ENCODE data around the gene SLC25A33. TPM values are rescaled to one million over a fixed set of nuclear protein-coding genes. Genes with fewer than 3 reads are reported as not detected.
A peak's percentile ranks its signal among the peaks of the same experiment; 100 is the strongest.

Gene SLC25A33
- total and polyA plus RNA-seq, 2 donors (not counting 1 experiment from before 2014, with no cell fraction given): 2.3 to 5.0 TPM

DNA sequence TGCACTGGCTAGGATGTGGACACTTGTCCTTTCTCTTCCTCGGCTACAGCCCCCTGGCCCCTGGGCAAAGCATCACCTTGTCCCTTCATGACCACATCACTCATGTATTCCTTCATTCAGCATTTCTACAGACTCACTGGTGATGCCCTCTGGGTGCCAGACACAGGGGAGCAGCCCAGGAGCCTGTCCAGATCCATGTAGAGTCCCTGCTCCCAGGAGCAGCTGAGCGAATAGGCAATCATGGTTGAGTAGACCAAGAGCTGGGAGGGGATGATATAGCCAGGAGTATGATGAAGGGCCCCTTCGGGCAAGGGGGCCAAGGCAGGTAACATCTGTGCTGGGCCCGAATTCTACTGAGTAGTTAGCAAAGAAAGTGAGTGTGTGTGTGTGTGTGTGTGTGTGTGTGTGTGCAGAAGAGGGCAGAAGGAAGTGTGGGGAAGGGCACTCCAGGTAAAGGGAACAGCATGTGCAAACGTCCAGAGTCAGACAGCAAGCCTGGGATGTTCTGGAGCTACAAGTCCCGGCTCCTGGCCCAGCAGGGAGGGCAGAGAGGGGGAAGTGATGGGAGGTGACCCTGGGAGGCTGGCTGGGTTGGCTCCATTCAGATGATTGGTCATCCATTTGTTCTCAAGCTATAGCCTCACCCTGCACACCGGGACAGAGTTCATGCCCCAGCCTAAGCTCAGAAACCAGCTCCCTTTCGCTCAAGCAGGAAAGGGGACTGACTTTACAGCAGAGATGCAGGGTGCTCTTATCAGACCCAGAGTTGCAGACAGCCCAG, 91.3 kb downstream of the SLC25A33 start:
- H3K9ac ChIP-seq (ENCODE audit: low read length): peak overlapping the region; percentile 84
- H2AFZ ChIP-seq (ENCODE audit: insufficient read depth, low read depth, low read length, poor library complexity, severe bottlenecking): peak overlapping the region; percentile 67
- intact Hi-C loops (cut with micrococcal nuclease): no loop called here
- Mint-ChIP-seq H3K27me3 (no peaks in the 10 kb centered on the region), H3K4me3 (peak overlapping the region; percentile 86), H3K4me1 (peaks cover 70% of the 10 kb centered on the region), H3K27ac (peak overlapping the region; percentile 97), H3K9me3 (ENCODE audit: insufficient read depth) (no peaks in the 10 kb centered on the region)
- POLR2A ChIA-PET: interaction anchor here (0.5 to 6.9 kb wide), 7 partner anchors 15 to 873 kb away, joined by 3 to 251 read pairs (median 4); partner anchors contain the start of gene PIK3CD
- TF ChIP-seq EZH2 (IDR thresholded peaks at IDR 0.05; ENCODE audit: borderline replicate concordance, insufficient read depth, low read depth, low read length, poor library complexity, severe bottlenecking): no peak
- TF ChIP-seq, protein P1, sequence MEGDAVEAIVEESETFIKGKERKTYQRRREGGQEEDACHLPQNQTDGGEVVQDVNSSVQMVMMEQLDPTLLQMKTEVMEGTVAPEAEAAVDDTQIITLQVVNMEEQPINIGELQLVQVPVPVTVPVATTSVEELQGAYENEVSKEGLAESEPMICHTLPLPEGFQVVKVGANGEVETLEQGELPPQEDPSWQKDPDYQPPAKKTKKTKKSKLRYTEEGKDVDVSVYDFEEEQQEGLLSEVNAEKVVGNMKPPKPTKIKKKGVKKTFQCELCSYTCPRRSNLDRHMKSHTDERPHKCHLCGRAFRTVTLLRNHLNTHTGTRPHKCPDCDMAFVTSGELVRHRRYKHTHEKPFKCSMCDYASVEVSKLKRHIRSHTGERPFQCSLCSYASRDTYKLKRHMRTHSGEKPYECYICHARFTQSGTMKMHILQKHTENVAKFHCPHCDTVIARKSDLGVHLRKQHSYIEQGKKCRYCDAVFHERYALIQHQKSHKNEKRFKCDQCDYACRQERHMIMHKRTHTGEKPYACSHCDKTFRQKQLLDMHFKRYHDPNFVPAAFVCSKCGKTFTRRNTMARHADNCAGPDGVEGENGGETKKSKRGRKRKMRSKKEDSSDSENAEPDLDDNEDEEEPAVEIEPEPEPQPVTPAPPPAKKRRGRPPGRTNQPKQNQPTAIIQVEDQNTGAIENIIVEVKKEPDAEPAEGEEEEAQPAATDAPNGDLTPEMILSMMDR (IDR thresholded peaks at IDR 0.05): no peak
- ATAC-seq (ENCODE audit: low read depth): no peak
- H3K9me3 ChIP-seq (ENCODE audit: control extremely low read depth in 1 of 3, control insufficient read depth in 2 of 3, insufficient read depth in 1 of 3, low read length in 2 of 3): no peaks in the 10 kb centered on the region
- peaks cover 34 to 61% of the 10 kb centered on the region in 2 donors for H3K4me1 ChIP-seq (ENCODE audit: control insufficient read depth in 2 of 2, insufficient read depth in 2 of 2, low read length in 2 of 2)
- peak overlapping the region; percentile 51 to 85 (median 70) for H3K4me3 ChIP-seq (ENCODE audit: control extremely low read depth in 1 of 5, extremely low read depth in 1 of 5, insufficient read depth in 1 of 5, low read depth in 2 of 5, low read length in 4 of 5)
- CTCF ChIA-PET: interaction anchor here (0.6 to 8.8 kb wide), 10 partner anchors 13 to 244 kb away, joined by 3 to 231 read pairs (median 68); partner anchors contain the start of gene PIK3CD
- peak; percentile 73 for DNase-seq
- H3K36me3 ChIP-seq (replicated peaks in 1 of 2; ENCODE audit: control extremely low read depth in 1 of 2, control insufficient read depth in 1 of 2, extremely low read depth in 1 of 2, insufficient read depth in 2 of 2, low read length in 1 of 2): peaks cover 0 to 14% of the 10 kb centered on the region in 2 experiments
- H3K79me2 ChIP-seq (ENCODE audit: control insufficient read depth, insufficient read depth, low read length): peaks cover 68% of the 10 kb centered on the region
- H3K4me2 ChIP-seq (replicated peaks; ENCODE audit: low read depth, low read length, poor library complexity, severe bottlenecking): peak overlapping the region; percentile 96
- no peaks in the 10 kb centered on the region for H3K27me3 ChIP-seq (replicated peaks in 1 of 4; ENCODE audit: control extremely low read depth in 1 of 4, control insufficient read depth in 3 of 4, insufficient read depth in 4 of 4, low read length in 3 of 4)
- 31% methylated on average over 8 of the region's 8 CpGs for WGBS (ENCODE audit: insufficient coverage)
- H3K27ac ChIP-seq (ENCODE audit: low read length in 2 of 2): peak overlapping the region; percentile 79 to 88
- H4K20me1 ChIP-seq (ENCODE audit: control insufficient read depth, insufficient read depth, low read length, poor library complexity, severe bottlenecking): no peaks in the 10 kb centered on the region

DNA sequence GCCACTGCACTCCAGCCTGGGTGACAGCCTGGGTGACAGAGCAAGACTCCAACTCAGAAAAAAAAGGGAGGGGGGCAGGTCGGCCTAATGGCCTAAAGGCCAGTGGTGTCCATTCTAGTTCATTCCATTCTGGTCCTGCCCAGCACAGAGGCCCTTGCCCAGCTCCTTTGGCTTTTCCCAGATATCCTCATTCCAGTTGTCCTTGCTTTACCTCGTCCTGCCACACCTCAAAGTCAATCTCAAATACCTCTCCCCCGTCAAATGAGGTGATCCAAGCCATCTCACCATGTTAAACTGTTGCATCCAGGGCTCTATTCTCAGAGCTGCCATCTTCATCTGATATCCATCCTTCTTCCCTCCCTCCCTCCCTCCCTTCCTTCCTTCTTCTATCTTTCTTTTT, 92.3 kb downstream of the SLC25A33 start:
- peaks cover 0 to 18% of the 10 kb centered on the region in 2 experiments for H3K36me3 ChIP-seq (replicated peaks in 1 of 2; ENCODE audit: control extremely low read depth in 1 of 2, control insufficient read depth in 1 of 2, extremely low read depth in 1 of 2, insufficient read depth in 2 of 2, low read length in 1 of 2)
- H3K79me2 ChIP-seq (ENCODE audit: control insufficient read depth, insufficient read depth, low read length): peaks cover 79% of the 10 kb centered on the region
- TF ChIP-seq, protein P1 (IDR thresholded peaks at IDR 0.05): no peak
- no peak for TF ChIP-seq EZH2 (IDR thresholded peaks at IDR 0.05; ENCODE audit: borderline replicate concordance, insufficient read depth, low read depth, low read length, poor library complexity, severe bottlenecking)
- H3K4me2 ChIP-seq (replicated peaks; ENCODE audit: low read depth, low read length, poor library complexity, severe bottlenecking): peak overlapping the region; percentile 21
- H3K9ac ChIP-seq (ENCODE audit: low read length): no peak overlapping the region
- H3K27me3 ChIP-seq (replicated peaks in 1 of 4; ENCODE audit: control extremely low read depth in 1 of 4, control insufficient read depth in 3 of 4, insufficient read depth in 4 of 4, low read length in 3 of 4): no peaks in the 10 kb centered on the region
- POLR2A ChIA-PET: interaction anchor here (0.6 to 6.7 kb wide), 3 partner anchors 21 to 88 kb away, joined by 3 to 251 read pairs (median 5); partner anchors contain the start of gene PIK3CD
- Mint-ChIP-seq H3K27me3 (no peaks in the 10 kb centered on the region), H3K4me1 (peaks cover 61% of the 10 kb centered on the region), H3K9me3 (ENCODE audit: insufficient read depth) (no peaks in the 10 kb centered on the region), H3K27ac (peak overlapping the region; percentile 97), H3K4me3 (peak overlapping the region; percentile 4)
- no peaks in the 10 kb centered on the region for H4K20me1 ChIP-seq (ENCODE audit: control insufficient read depth, insufficient read depth, low read length, poor library complexity, severe bottlenecking)
- ATAC-seq (ENCODE audit: low read depth): no peak
- peaks cover 23 to 50% of the 10 kb centered on the region in 2 donors for H3K4me1 ChIP-seq (ENCODE audit: control insufficient read depth in 2 of 2, insufficient read depth in 2 of 2, low read length in 2 of 2)
- H2AFZ ChIP-seq (ENCODE audit: insufficient read depth, low read depth, low read length, poor library complexity, severe bottlenecking): no peak overlapping the region
- WGBS (ENCODE audit: insufficient coverage): 100% methylated on average over 2 of the region's 3 CpGs
- no peaks in the 10 kb centered on the region for H3K9me3 ChIP-seq (ENCODE audit: control extremely low read depth in 1 of 3, control insufficient read depth in 2 of 3, insufficient read depth in 1 of 3, low read length in 2 of 3)
- no peak overlapping the region for H3K27ac ChIP-seq (ENCODE audit: low read length in 2 of 2)
- CTCF ChIA-PET: interaction anchor here (1.0 to 8.8 kb wide), 5 partner anchors 12 to 243 kb away, joined by 3 to 231 read pairs (median 119); partner anchors contain the start of gene PIK3CD
- intact Hi-C loops (cut with micrococcal nuclease): no loop called here
- no peak overlapping the region for H3K4me3 ChIP-seq (ENCODE audit: control extremely low read depth in 1 of 5, extremely low read depth in 1 of 5, insufficient read depth in 1 of 5, low read depth in 2 of 5, low read length in 4 of 5)
- DNase-seq: no peak

All from B cell (primary cell).